NB4 (cell line): Measurements from ENCODE around the gene RFXAP.

Experiments
- CTCF ChIP-seq: IDR thresholded peaks from one replicate; pipeline ENCODE4 v1.5.1; 2012; ENCODE audit warnings: low read depth, low read length
- POLR2A ChIP-seq: IDR thresholded peaks from 2 replicates; pipeline ENCODE4 v1.6.1; 2011; ENCODE audit warnings: mild to moderate bottlenecking; ENCODE audit not compliant: insufficient read length; ENCODE audit errors: extremely low read depth

DNA sequence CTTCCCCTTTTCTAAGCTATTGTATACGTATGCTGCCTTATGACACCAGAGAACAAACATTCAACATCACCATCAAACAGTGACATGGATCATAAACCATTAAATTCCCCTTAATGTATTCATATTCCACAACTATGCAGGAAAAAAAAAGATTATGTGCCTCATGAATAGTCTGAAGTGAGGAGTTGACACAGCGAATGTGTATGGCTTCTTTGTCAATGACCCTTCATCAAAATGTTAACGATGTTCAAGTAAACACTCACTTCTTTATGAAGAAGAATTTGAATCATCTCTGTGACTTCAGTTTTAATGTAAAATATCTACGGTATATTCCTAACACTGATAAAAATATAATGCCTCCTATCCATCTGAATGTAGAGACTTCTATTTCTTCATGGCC is 56.4 kb downstream of the RFXAP start:
- no peak for TF ChIP-seq POLR2A
- no peak for TF ChIP-seq CTCF
